Endometrium (tissue), 2 donors: ENCODE results near the gene OR52J3.

Experiments used
- FAIRE-seq: peaks from 2 replicates; lab custom pipeline; 2012; peaks lifted over from hg19 to GRCh38; lab: Jason Lieb, UNC
- donor health status: control.
- donor health status: control.

The OR52J3 gene

DNA sequence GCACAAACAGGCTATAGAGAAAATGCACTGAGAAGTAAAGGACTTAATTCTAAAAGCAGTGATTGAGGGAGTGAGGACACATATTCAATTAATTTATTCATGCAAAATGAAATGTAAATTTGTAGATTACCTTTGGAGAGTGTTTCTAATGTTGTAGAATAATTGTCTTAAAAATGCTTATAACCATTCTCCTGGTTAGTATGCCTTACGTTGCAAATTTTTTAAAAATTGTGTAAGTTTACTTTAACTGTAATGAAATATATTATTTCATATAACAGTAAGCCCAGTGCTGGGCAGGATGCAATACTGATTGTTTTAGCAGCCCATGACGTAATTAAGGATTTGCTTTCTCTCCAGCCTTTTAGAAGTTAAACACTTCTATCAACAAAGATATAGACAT is 49.7 kb downstream of the OR52J3 start:
- FAIRE-seq: no peak
